GM12891 (cell line): ENCODE data around the gene RTTN.

Experiments
- POLR2A ChIP-seq: IDR thresholded peaks from 2 replicates; pipeline ENCODE4 v1.6.1; 2011; ENCODE audit warnings: low read depth, low read length, control low read depth
- POLR2AphosphoS5 ChIP-seq: IDR thresholded peaks from 2 replicates; pipeline ENCODE4 v1.6.1; 2011; ENCODE audit warnings: low read depth, low read length, control low read depth
- POU2F2 ChIP-seq: IDR thresholded peaks from 2 replicates; pipeline ENCODE4 v1.6.1; 2011; ENCODE audit warnings: low read depth, mild to moderate bottlenecking, control low read depth, low read length, moderate library complexity
- SPI1 ChIP-seq: IDR thresholded peaks from 2 replicates; pipeline ENCODE4 v1.6.1; 2011; ENCODE audit warnings: low read depth, low read length, control low read depth
- TAF1 ChIP-seq: IDR thresholded peaks from 2 replicates; pipeline ENCODE4 v1.6.1; 2011; ENCODE audit warnings: low read depth, low read length, control low read depth

- no peak for TF ChIP-seq TAF1
- no peak for TF ChIP-seq POLR2AphosphoS5
- TF ChIP-seq POLR2A, result no peak
- TF ChIP-seq POU2F2, result no peak
- TF ChIP-seq SPI1, result no peak
Observed at GRCh38 chr18:70216788-70217187, 11.3 kb upstream of the RTTN start.
